Coronary artery (tissue), 2 donors: ENCODE results near the gene ZFP1.
A peak's percentile ranks its signal among the peaks of the same experiment; 100 is the strongest.

Experiments
- DNase-seq: peaks from one replicate; pipeline ENCODE4 v3.0.0-alpha.2; 2017; ENCODE audit warnings: low spot score
- H3K27ac ChIP-seq, 2 donors: fragments of 200-600 bp; sonication (generic); one replicate each; pipeline ENCODE4 v1.5.1; 2016 to 2019
- H3K4me3 ChIP-seq: fragments of 200-600 bp; sonication (generic); 2 replicates; pipeline ENCODE4 v1.5.1; 2016; ENCODE audit warnings: mild to moderate bottlenecking, moderate library complexity
- TF ChIP-seq, protein P1 (sequence below): fragments of 200-600 bp; sonication (generic); IDR thresholded peaks from one replicate; pipeline ENCODE4 v1.5.1; 2019; ENCODE audit warnings: antibody characterized with exemption

The ZFP1 gene

DNA sequence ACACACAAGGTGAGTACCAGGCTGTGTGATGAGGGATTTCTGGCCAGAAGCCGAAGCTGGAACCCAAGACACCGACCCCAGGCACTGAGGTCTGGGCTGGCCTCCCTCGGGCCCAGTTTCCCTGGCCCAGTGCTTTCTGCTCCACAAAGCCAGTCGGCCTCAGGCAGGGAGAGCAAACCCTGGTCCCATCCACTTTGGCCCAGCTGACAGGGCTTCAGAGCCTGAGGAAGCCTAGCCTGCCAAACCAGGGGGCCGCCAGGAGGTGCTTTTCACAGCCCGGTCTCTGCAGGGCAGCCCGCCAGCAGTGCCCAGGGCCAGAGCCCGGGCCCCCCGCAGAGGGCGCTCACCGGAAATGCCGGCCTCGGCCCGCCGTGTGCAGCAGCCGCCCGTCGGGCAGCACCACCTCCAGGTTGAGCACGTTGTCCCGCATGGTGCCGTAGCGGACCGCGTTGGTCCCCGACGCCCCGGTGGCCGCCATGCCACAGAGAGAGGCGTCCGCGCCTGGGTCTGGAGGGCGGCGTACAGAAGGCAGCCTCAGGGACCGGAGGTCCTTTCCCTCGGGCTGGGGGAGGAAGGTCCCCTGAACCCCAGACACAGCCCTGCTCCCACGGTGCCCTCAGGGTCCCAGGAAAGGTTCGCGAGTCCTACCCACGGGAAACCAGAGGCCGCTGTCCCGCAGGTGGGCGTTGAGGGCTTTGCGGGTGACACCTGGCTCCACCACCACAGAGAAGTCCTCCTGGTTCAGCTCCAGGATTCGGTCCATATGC lies 34.0 kb upstream of the ZFP1 start:
- no peak overlapping the region for H3K4me3 ChIP-seq
- DNase-seq: no peak
- H3K27ac ChIP-seq: no peak overlapping the region
- TF ChIP-seq, protein P1, sequence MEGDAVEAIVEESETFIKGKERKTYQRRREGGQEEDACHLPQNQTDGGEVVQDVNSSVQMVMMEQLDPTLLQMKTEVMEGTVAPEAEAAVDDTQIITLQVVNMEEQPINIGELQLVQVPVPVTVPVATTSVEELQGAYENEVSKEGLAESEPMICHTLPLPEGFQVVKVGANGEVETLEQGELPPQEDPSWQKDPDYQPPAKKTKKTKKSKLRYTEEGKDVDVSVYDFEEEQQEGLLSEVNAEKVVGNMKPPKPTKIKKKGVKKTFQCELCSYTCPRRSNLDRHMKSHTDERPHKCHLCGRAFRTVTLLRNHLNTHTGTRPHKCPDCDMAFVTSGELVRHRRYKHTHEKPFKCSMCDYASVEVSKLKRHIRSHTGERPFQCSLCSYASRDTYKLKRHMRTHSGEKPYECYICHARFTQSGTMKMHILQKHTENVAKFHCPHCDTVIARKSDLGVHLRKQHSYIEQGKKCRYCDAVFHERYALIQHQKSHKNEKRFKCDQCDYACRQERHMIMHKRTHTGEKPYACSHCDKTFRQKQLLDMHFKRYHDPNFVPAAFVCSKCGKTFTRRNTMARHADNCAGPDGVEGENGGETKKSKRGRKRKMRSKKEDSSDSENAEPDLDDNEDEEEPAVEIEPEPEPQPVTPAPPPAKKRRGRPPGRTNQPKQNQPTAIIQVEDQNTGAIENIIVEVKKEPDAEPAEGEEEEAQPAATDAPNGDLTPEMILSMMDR: no peak

DNA sequence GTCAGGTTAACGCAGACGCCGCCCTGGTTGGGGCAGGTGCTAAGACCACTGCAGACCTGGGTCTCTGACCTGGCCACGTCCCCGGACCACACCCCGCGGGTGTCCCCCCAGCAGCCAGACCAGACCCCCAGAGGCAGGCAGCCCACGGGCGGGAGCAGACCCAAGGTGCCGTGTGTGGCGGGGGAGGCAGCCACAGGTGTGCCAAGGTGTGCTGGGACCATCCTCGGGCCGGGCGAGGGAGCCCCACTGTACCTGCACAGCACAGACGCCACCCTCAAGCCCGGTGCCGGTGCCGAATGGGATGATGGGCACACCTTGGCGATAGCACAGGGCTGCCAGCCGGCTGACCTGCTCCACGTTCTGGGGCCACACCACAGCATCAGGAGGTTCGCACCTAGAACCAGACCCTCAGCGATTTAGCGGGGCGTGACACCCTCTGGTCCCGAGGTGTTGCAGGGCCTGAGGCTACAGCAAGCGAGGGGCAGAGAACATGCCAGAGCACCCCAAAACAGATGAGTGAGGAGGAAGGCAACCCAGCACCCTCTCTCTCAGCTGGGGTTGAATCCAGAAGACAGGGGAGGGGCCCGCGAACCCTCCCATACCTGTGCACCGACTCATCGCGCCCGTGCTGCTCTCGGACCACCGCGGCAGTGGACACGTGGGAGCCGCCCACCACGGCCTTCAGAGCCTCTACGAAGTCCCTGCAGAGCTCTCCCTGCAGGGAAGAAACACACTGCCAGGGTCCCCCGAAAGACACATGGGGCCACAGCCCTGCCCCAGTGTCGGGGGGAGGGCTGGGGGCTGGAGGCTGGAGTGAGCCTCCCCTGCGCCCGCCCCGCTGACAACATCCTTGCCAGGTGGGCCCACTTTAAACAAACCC lies 33.1 kb upstream of the ZFP1 start:
- H3K4me3 ChIP-seq: peak overlapping the region; percentile 77
- DNase-seq: no peak

DNA sequence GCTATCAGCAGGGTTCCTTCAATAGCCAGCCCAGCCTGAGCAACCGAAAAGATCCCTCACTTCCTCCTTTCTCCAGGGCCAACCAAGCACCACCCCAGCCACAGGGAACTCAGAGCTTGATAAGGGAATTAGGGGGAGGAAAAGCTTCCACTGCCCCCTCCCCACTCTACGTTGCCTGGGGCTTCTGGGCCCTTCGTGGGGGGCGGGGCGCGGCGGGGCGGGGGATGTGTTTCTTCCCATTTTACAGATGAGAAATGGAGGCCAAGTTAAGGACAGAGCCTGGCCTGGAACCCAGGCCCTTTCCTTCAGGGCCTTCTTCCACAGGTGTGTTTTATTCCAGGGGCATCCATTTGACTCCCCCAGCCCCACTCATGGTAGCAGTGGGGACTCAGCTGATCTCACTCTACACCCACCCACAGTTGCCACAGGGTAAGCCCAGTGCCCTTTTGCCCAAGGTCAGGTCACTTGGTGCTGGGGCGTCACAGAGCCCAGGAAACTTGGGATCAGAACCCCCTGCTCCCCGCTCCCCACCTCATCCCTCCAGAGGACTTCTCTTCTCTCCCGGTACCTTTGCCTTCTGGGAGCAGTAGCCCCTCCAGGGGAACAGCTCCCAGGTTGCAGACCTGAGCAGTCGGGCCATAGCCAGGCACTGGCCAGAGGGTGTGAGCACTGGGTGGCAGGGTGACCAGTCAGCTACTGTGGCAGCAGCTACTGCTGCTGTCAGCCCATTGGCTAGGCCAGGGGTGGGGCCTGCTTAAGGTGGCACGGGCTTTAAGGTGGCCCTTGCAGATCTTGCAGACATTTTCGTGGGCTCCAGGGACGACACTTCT lies 32.0 kb upstream of the ZFP1 start, which contains the start of gene LDHD:
Gene LDHD, minus strand, starts transcription at position 700 of the 830 bp plus-strand sequence. Its CDS starts 60 bp downstream, at position 640.
- TF ChIP-seq, protein P1: no peak
- DNase-seq: peak; percentile 90
- Histone ChIP-seq H3K27ac (peak within 1 kb of the TSS; percentile 8 to 69), H3K4me3 (peak within 1 kb of the TSS; percentile 77)

More for the DNA sequence above, 33.1 kb upstream of the ZFP1 start:
- peak overlapping the region in 1 of 2 donors; percentile 8 for H3K27ac ChIP-seq
- TF ChIP-seq, protein P1: no peak

DNA sequence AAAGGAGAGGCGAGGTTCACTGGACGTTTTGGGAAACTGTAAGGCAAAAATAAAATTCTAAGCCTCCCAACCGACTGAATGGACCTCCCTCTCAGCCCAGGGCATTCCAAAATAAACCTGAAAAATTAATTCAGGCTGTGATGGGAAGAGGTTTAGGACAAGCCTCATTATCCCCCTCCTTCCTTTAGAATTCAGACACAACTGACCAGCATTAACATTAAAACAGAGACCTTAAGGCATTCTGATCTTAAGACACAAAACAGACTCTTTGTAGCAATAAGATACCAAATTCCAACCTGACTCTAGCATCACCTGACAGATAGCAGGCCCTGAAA lies 31.4 kb upstream of the ZFP1 start:
- TF ChIP-seq, protein P1: no peak
- Histone ChIP-seq H3K4me3 (peak overlapping the region; percentile 77), H3K27ac (no peak overlapping the region)
- no peak for DNase-seq

DNA sequence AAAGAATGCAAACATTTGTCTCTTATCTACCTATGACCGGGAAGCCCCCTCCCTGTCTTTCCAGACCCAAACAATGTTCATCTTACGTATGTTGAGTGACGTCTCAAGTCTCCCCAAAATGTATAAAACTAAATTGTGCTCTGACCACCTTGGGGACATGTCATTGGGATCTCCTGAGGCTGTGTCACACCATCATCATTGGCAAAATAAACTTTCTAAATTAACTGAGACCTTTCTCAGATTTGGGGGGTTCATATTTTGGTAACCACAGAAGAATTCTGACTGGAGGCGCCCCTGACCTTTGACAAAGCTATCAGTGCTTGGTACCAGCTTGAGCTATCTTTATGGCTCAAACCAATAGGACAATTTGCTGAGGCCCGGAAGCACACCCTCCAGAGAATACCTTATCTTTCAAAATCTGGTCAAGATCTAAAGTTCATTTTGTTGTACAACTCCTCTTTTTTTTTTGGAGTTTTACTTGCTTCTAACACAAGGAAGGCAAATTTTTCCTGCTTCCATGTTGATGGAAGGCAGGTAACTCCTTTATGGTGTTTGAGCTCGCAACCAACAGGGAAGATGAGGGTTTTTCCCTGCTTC lies 29.3 kb upstream of the ZFP1 start:
- DNase-seq: no peak
- TF ChIP-seq, protein P1: no peak
- no peak overlapping the region for H3K4me3 ChIP-seq
- no peak overlapping the region for H3K27ac ChIP-seq

DNA sequence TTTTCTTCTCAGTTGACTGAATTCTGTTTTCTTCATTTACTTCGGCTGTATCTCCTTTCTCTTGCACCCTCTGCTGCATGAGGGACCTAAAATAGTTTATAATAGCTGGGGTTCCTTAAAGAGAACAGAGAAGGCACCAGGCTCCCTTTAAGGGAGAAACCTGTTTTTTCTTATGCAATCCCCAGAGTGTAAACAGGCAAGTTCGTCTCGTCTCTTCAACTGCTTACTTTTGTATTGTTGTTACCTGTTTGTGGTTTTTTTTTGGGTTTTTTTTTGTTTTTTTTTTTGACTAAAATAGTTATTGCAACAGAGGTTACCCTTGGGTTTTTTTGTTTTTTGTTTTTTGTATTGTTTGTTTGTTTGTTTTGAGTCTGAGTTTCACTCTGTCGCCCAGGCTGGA lies 28.1 kb upstream of the ZFP1 start:
- DNase-seq: no peak
- TF ChIP-seq, protein P1: no peak
- Histone ChIP-seq H3K4me3 (no peak overlapping the region), H3K27ac (no peak overlapping the region)
